Left renal pelvis (tissue), 4 donors: Measurements from ENCODE around the gene ANTKMT. TPM values are rescaled to one million over a fixed set of nuclear protein-coding genes. Genes with fewer than 3 reads are reported as not detected.

Source experiments
- polyA plus RNA-seq, 4 donors: library from polyadenylated mRNA; unstranded; fragments of 120-200 nt; gene quantifications; one replicate each; pipeline ENCODE4 v1.2.1, GENCODE V29; 2013; ENCODE audit not compliant: insufficient read length in 4 of 4

Gene ANTKMT
- polyA plus RNA-seq, 4 donors, result 8.9 to 28.2 (median 10.8) TPM

Other genes starting within 250 kb of the ANTKMT start
- gene CAPN15, start 193.4 kb upstream of the ANTKMT start, polyA plus RNA-seq, result 10 to 100 TPM; 16.2 to 36.6 (median 23.5) TPM
- gene PRR35, start 160.8 kb upstream of the ANTKMT start, polyA plus RNA-seq, result 10 to 100 TPM in 1 of 4 donors, 1 to 10 TPM in 2, under 1 TPM in 1; 0.59 to 21.7 (median 8.6) TPM
- 10 to 100 TPM in 1 of 4 donors, 1 to 10 TPM in 3; 2.7 to 10.3 (median 5.8) TPM for gene NHLRC4, start 154.1 kb upstream of the ANTKMT start, polyA plus RNA-seq
- 10 to 100 TPM; 28.0 to 89.7 (median 50.2) TPM for gene PIGQ, start 151.2 kb upstream of the ANTKMT start, polyA plus RNA-seq
- 10 to 100 TPM; 12.4 to 32.9 (median 16.1) TPM for gene RAB40C, start 131.1 kb upstream of the ANTKMT start, polyA plus RNA-seq
- 1 to 10 TPM in 3 of 4 donors, under 1 TPM in 1; 0.82 to 3.5 (median 1.1) TPM for gene WFIKKN1, start 90.2 kb upstream of the ANTKMT start, polyA plus RNA-seq
- gene METTL26, start 84.8 kb upstream of the ANTKMT start, polyA plus RNA-seq, result 10 to 100 TPM; 44.5 to 67.1 (median 45.4) TPM
- 10 to 100 TPM in 3 of 4 donors, 1 to 10 TPM in 1; 3.5 to 30.3 (median 15.3) TPM for gene MCRIP2, start 79.3 kb upstream of the ANTKMT start, polyA plus RNA-seq
- gene WDR90, start 71.8 kb upstream of the ANTKMT start, polyA plus RNA-seq, result 10 to 100 TPM; 26.1 to 76.2 (median 35.0) TPM
- 100 to 1,000 TPM in 1 of 4 donors, 10 to 100 TPM in 3; 56.9 to 127 (median 63.7) TPM for gene RHOT2, start 53.0 kb upstream of the ANTKMT start, polyA plus RNA-seq
- 1 to 10 TPM in 3 of 4 donors, under 1 TPM in 1; 0.91 to 2.8 (median 1.1) TPM for gene RHBDL1, start 45.5 kb upstream of the ANTKMT start, polyA plus RNA-seq
- 100 to 1,000 TPM in 2 of 4 donors, 10 to 100 TPM in 2; 84.9 to 143 (median 105) TPM for gene STUB1, start 40.7 kb upstream of the ANTKMT start, polyA plus RNA-seq
- gene JMJD8, start 36.8 kb upstream of the ANTKMT start, polyA plus RNA-seq, result 10 to 100 TPM; 44.5 to 67.9 (median 60.9) TPM
- 10 to 100 TPM in 1 of 4 donors, 1 to 10 TPM in 3; 8.4 to 15.0 (median 9.9) TPM for gene WDR24, start 30.7 kb upstream of the ANTKMT start, polyA plus RNA-seq
- gene FBXL16, start 15.3 kb upstream of the ANTKMT start, polyA plus RNA-seq, result 1 to 10 TPM in 2 of 4 donors, under 1 TPM in 2; 0.79 to 2.0 (median 1.2) TPM
- gene METRN, start 6.0 kb upstream of the ANTKMT start, polyA plus RNA-seq, result 10 to 100 TPM in 2 of 4 donors, 1 to 10 TPM in 2; 5.2 to 12.1 (median 9.2) TPM
- gene CCDC78, start 5.3 kb downstream of the ANTKMT start, polyA plus RNA-seq, result 1 to 10 TPM in 3 of 4 donors, under 1 TPM in 1; 0.86 to 3.5 (median 2.2) TPM
- gene HAGHL, start 6.0 kb downstream of the ANTKMT start, polyA plus RNA-seq, result 1 to 10 TPM; 2.4 to 7.9 (median 4.1) TPM
- gene CIAO3, start 19.9 kb downstream of the ANTKMT start, polyA plus RNA-seq, result 10 to 100 TPM; 15.8 to 31.2 (median 22.2) TPM
- 10 to 100 TPM in 3 of 4 donors, 1 to 10 TPM in 1; 2.3 to 27.1 (median 12.3) TPM for gene MSLN, start 39.6 kb downstream of the ANTKMT start, polyA plus RNA-seq
- gene RPUSD1, start 67.2 kb downstream of the ANTKMT start, polyA plus RNA-seq, result 10 to 100 TPM in 3 of 4 donors, 1 to 10 TPM in 1; 8.5 to 16.5 (median 10.5) TPM
- gene CHTF18, start 67.5 kb downstream of the ANTKMT start, polyA plus RNA-seq, result 10 to 100 TPM; 19.9 to 48.6 (median 23.0) TPM
- gene GNG13, start 79.6 kb downstream of the ANTKMT start, polyA plus RNA-seq, result under 1 TPM in 2 of 4 donors, not detected in 2; 0.15 to 0.46 TPM
- gene LMF1, start 249.8 kb downstream of the ANTKMT start, polyA plus RNA-seq, result 10 to 100 TPM; 12.2 to 25.4 (median 16.9) TPM